Measurements from ENCODE around the gene GPATCH2L.

- no peak for TF ChIP-seq CTCF (IDR thresholded peaks at IDR 0.05; ENCODE audit: insufficient read depth, low read length, poor library complexity, severe bottlenecking)
- no peak for TF ChIP-seq EZH2phosphoT487 (conservative IDR thresholded peaks at IDR 0.05; ENCODE audit: low read length)
Measured at GRCh38 chr14:76261371-76261811, 109.7 kb downstream of the GPATCH2L start.

All from SU-DHL-6 (cell line).